HG03039 (cell line): ENCODE measurements around the gene CAPN1.
A peak's percentile ranks its signal among the peaks of the same experiment; 100 is the strongest.

ENCODE experiments used
- ATAC-seq: cut with Tn5 transposase; IDR thresholded peaks from one replicate; pipeline ENCODE4 v1.9.1; 2021; ENCODE audit warnings: mild to moderate bottlenecking, moderate library complexity; ENCODE audit not compliant: unreplicated experiment

The CAPN1 gene

GRCh38 chr11:65258988-65259387 is 77.3 kb downstream of the CAPN1 start:
- no peak for ATAC-seq

GRCh38 chr11:65260302-65260701 is 78.6 kb downstream of the CAPN1 start:
- ATAC-seq, result no peak

GRCh38 chr11:65260756-65261590 is 79.2 kb downstream of the CAPN1 start:
- peak; percentile 13 for ATAC-seq
